Kidney (tissue), 14 donors: ENCODE results near the gene LYZ. TPM values are rescaled to one million over a fixed set of nuclear protein-coding genes. Genes with fewer than 3 reads are reported as not detected.

Source experiments
- DNase-seq, 5 donors: peaks; one replicate each; pipeline ENCODE4 v3.0.0-alpha.2; 2013 to 2020
- FAIRE-seq: peaks from 2 replicates; lab custom pipeline; 2012; peaks lifted over from hg19 to GRCh38; lab: Jason Lieb, UNC
- H3K27ac ChIP-seq, 2 donors: one replicate each; pipeline ENCODE4 v1.7.0; 2013; ENCODE audit warnings: low read depth in 2 of 2, low read length in 2 of 2, inconsistent platforms in 1 of 2
- H3K27me3 ChIP-seq: one replicate; pipeline ENCODE4 v1.7.1; 2013; ENCODE audit warnings: low read length, inconsistent platforms; ENCODE audit not compliant: control insufficient read depth, insufficient read depth
- H3K36me3 ChIP-seq, 3 donors: one replicate each; pipeline versions ENCODE4 v1.7.0 to v1.7.1; 2013; ENCODE audit warnings: low read length in 3 of 3, control low read depth in 1 of 3, inconsistent platforms in 1 of 3; ENCODE audit not compliant: insufficient read depth in 3 of 3, control insufficient read depth in 2 of 3
- H3K4me1 ChIP-seq, 3 donors: one replicate each; pipeline versions ENCODE4 v1.7.0 to v1.7.1; 2013; ENCODE audit warnings: low read length in 3 of 3, inconsistent platforms in 1 of 3, low read depth in 1 of 3; ENCODE audit not compliant: control insufficient read depth in 2 of 3, insufficient read depth in 2 of 3
- H3K4me3 ChIP-seq, 3 donors: one replicate each; pipeline versions ENCODE4 v1.7.0 to v1.8.1; 2013; ENCODE audit warnings: low read length in 3 of 3, control low read depth in 1 of 3, inconsistent platforms in 1 of 3
- H3K9ac ChIP-seq, 3 donors: one replicate each; pipeline versions ENCODE4 v1.7.0 to v1.7.1; 2013; ENCODE audit warnings: low read length in 3 of 3, control low read depth in 1 of 3, inconsistent platforms in 1 of 3
- H3K9me3 ChIP-seq, 3 donors: one replicate each; pipeline versions ENCODE4 v1.7.0 to v1.7.1; 2013; ENCODE audit warnings: low read length in 3 of 3, control low read depth in 1 of 3, inconsistent platforms in 1 of 3; ENCODE audit not compliant: control insufficient read depth in 2 of 3, insufficient read depth in 1 of 3
- CTCF ChIP-seq: IDR thresholded peaks from 3 replicates; pipeline ENCODE4 v1.5.1; 2012; ENCODE audit warnings: mild to moderate bottlenecking, moderate library complexity, borderline replicate concordance; ENCODE audit not compliant: insufficient read depth; ENCODE audit errors: extremely low read depth
- intact Hi-C: fragments of 100-400 bp; cut with DNase I; formaldehyde crosslinking; loops from one replicate; pipeline ENCODE4 v1.11.1; 2022
- polyA plus RNA-seq: library from polyadenylated mRNA; stranded (reverse); fragments of 350-450 nt; fragmentation: Illumina TruSeq; extraction: RNeasy Lipid Tissue Mini Kit (QIAGEN cat#74804); gene quantifications from one replicate; pipeline ENCODE4 v1.2.3, GENCODE V29; 2014; ENCODE audit warnings: low read depth, low replicate concordance; ENCODE audit not compliant: insufficient read depth
- total RNA-seq: library from RNA; stranded (reverse); fragmentation: NEBNext Ultra II Directional; extraction: Animal tissue kit (Norgen Biotek cat#: 25700); gene quantifications from one replicate; pipeline ENCODE4 v1.2.1, GENCODE V29; 2021
- donor health status: control.
- donor health status: control.
- donor health status: control.
- donor health status: control.
- donor health status: control.
- donor health status: DM: yes; HTN: yes; CAD: no.
- donor health status: Normal renal cell carcinoma (clear cell type).

LYZ gene
- total and polyA plus RNA-seq, 2 donors from 2014 or later: 7.1 to 70.9 TPM

- no peak overlapping the region for H3K4me3 ChIP-seq
- no peaks in the 10 kb centered on the region for H3K36me3 ChIP-seq
- no peak for FAIRE-seq
- no peak for DNase-seq
- H3K9me3 ChIP-seq: no peaks in the 10 kb centered on the region
- intact Hi-C loops: no loop called here
- H3K27me3 ChIP-seq: no peaks in the 10 kb centered on the region
- no peak for TF ChIP-seq CTCF
- H3K4me1 ChIP-seq: peaks cover 0 to 5% (median 2%) of the 10 kb centered on the region in 3 donors
- no peak overlapping the region for H3K27ac ChIP-seq
- H3K9ac ChIP-seq: no peak overlapping the region
These were observed 7.3 kb downstream of the LYZ start for GRCh38 chr12:69355363-69356028.

GRCh38 chr12:69359531-69360347 is 11.6 kb downstream of the LYZ start, which contains the start of gene YEATS4:
Gene YEATS4 (plus strand): TSS chr12:69359743. CDS start chr12:69359973, 230 bp downstream.
- peak within 1 kb of the TSS; percentile 81 to 96 (median 94) for H3K4me3 ChIP-seq
- FAIRE-seq: no peak
- TF ChIP-seq CTCF: no peak
- H3K4me1 ChIP-seq: peaks cover 0 to 5% (median 2%) of the 10 kb centered on the region in 3 donors
- H3K9me3 ChIP-seq: no peaks in the 10 kb centered on the region
- peak within 1 kb of the TSS; percentile 61 to 70 (median 70) for H3K9ac ChIP-seq
- no peaks in the 10 kb centered on the region for H3K27me3 ChIP-seq
- peaks cover 0 to 2% (median 0%) of the 10 kb centered on the region in 3 donors for H3K36me3 ChIP-seq
- peak within 1 kb of the TSS; percentile 90 to 94 for H3K27ac ChIP-seq
- peak; percentile 90 to 96 (median 94) for DNase-seq
- intact Hi-C loops: no loop called here

- DNase-seq (no peak), FAIRE-seq (no peak)
- Histone ChIP-seq H3K4me3 (peak overlapping the region; percentile 81 to 96 (median 94)), H3K36me3 (peaks cover 0 to 2% (median 0%) of the 10 kb centered on the region in 3 donors), H3K9me3 (no peaks in the 10 kb centered on the region), H3K9ac (peak overlapping the region; percentile 51 to 70 (median 61)), H3K27me3 (no peaks in the 10 kb centered on the region), H3K4me1 (peaks cover 0 to 5% (median 2%) of the 10 kb centered on the region in 3 donors), H3K27ac (peak overlapping the region in 1 of 2 donors; percentile 94)
- intact Hi-C loops: no loop called here
- no peak for TF ChIP-seq CTCF
These were observed 12.1 kb downstream of the LYZ start for GRCh38 chr12:69360348-69360672.
